Thyroid gland (tissue), 4 donors: ENCODE measurements around the gene PHPT1. TPM values are rescaled to one million over a fixed set of nuclear protein-coding genes. Genes with fewer than 3 reads are reported as not detected.

Source experiments
- DNase-seq, 2 donors: peaks; one replicate each; pipeline ENCODE4 v3.0.0-alpha.2; 2019
- H3K27ac ChIP-seq, 3 donors: fragments of 200-600 bp; sonication (generic); 1 replicate in 2 of 3; 2 replicates in 1 of 3; pipeline ENCODE4 v1.5.1; 2016 to 2019; ENCODE audit warnings: mild to moderate bottlenecking in 1 of 3, moderate library complexity in 1 of 3
- H3K27me3 ChIP-seq: fragments of 200-600 bp; sonication (generic); one replicate; pipeline ENCODE4 v1.5.1; 2019
- H3K36me3 ChIP-seq, 2 donors: fragments of 200-600 bp; sonication (generic); one replicate each; pipeline ENCODE4 v1.5.1; 2016 to 2019
- H3K4me1 ChIP-seq, 2 donors: fragments of 200-600 bp; sonication (generic); one replicate each; pipeline ENCODE4 v1.5.1; 2017 to 2019
- H3K4me3 ChIP-seq, 3 donors: fragments of 200-600 bp; sonication (generic); replicated peaks in 1 of 3; 1 replicate in 2 of 3; 2 replicates in 1 of 3; pipeline ENCODE4 v1.5.1; 2016; ENCODE audit warnings: mild to moderate bottlenecking in 1 of 3
- H3K9me3 ChIP-seq: fragments of 200-600 bp; sonication (generic); one replicate; pipeline ENCODE4 v1.5.1; 2017
- POLR2A ChIP-seq, 2 donors: fragments of 450-650 bp; IDR thresholded peaks; one replicate each; pipeline ENCODE4 v1.6.1; 2017; ENCODE audit warnings: antibody characterized with exemption in 2 of 2, mild to moderate bottlenecking in 2 of 2, moderate library complexity in 1 of 2
- WGBS, 2 donors: methylation state at CpG; one replicate each; pipeline ENCODE4 v1.1.5; 2017; 5-methylcytosine and 5-hydroxymethylcytosine counted together
- intact Hi-C: fragments of 100-400 bp; cut with DNase I; formaldehyde crosslinking; loops from one replicate; pipeline ENCODE4 v1.15.1; 2023
- total RNA-seq, 4 donors: library from RNA; depleted of rRNA; stranded (reverse); fragments of >200 nt; gene quantifications; one replicate each; pipeline ENCODE4 v1.2.3, GENCODE V29; 2016
- TF ChIP-seq, protein P1 (sequence below), 6 experiments: fragments of 200-600 bp in 3 of 6; fragments of 450-650 bp in 3 of 6; sonication (generic) in 3 of 6; IDR thresholded peaks; one replicate each; pipeline ENCODE4 v1.5.1; 2016 to 2019; ENCODE audit warnings: antibody characterized with exemption in 6 of 6, mild to moderate bottlenecking in 2 of 6, inconsistent platforms in 1 of 6, moderate library complexity in 1 of 6

Gene PHPT1
- total RNA-seq, 4 donors from 2014 or later, result 79.4 to 174 (median 115) TPM

DNA sequence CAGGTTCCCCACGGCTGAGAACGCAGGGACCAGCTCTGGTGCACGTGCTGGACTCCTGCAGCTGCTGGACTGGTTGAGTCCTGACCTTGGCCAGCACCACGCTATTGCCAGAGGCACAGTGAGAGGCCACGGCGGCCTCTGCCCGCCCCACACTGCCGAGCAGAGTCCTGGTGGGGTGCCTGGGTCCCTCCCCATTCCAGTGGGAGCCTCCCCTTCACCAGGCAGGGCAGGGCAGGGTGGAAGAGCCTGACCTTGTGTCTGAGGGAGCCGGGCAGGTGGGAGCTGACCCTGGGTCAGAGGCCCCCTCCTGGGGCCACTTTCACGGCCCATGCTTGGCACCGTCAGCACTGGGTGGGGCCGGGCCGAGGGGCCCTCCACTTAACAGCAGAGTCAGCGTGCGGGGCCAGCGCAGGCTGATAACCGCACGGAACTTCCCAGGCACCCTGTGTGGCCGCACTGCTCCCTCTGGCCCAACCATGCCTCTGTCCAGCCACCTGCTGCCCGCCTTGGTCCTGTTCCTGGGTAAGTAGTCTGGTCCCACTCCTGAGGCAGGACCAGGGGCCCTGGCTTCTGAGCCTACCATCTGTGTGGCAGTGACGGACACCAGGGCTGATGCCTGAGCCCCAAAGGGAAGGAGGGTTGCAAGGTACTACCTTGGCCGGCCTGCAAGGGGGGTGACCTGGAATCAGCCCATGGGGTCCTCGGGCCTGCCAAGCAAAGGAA is 2.9 kb downstream of the PHPT1 start, which contains the start of gene MAMDC4:
Gene MAMDC4, plus strand, starts transcription at position 406 of the 723 bp plus-strand sequence. Its CDS starts 71 bp downstream, at position 477.
- Histone ChIP-seq H3K27me3 (no peaks in the 10 kb centered on the region), H3K9me3 (no peaks in the 10 kb centered on the region), H3K4me1 (peaks cover 14 to 17% of the 10 kb centered on the region in 2 donors), H3K4me3 (no peak within 1 kb of the TSS), H3K27ac (no peak within 1 kb of the TSS), H3K36me3 (peaks cover 7 to 10% of the 10 kb centered on the region in 2 donors)
- DNase-seq, result no peak
- intact Hi-C loops, result no loop called here
- WGBS, 2 donors, result 90 to 93% methylated on average over 3 to 5 of the region's 23 CpGs
- TF ChIP-seq POLR2A (IDR thresholded peaks at IDR 0.05), result no peak

DNA sequence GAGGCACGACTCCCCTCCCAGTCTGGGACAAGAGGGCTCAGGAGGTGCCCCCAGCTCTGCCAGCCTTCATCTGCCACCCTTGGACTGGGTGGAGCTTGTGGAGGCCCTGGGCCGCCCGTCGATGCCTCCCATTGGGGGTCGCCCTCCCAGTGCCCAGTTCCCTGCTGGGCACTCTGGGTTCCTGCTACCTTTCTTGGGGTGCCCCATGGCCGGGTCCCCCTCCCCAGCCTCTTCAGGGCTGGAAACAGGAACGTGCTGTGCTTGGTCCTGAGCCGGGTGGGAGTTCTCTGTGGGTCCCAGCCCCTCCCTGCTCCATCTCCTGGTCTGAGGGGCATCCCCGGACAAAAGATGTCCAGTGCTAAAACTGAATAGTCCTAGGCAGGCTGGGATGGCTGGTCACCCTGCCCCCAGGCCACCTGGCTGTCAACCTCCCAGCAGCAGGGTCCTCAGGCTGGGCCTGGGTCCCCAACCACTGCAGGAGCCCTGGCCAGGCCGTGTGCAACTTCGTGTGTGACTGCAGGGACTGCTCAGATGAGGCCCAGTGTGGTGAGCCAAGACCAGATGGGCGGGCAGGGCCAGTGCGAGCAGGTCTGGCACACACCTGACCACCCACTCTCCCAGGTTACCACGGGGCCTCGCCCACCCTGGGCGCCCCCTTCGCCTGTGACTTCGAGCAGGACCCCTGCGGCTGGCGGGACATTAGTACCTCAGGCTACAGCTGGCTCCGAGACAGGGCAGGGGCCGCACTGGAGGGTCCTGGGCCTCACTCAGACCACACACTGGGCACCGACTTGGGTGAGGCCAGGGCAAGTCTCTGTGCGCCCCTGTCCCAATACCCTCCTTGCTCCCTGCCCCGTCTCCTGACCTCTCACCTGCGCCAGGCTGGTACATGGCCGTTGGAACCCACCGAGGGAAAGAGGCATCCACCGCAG is 3.7 kb downstream of the PHPT1 start:
- TF ChIP-seq, protein P1, sequence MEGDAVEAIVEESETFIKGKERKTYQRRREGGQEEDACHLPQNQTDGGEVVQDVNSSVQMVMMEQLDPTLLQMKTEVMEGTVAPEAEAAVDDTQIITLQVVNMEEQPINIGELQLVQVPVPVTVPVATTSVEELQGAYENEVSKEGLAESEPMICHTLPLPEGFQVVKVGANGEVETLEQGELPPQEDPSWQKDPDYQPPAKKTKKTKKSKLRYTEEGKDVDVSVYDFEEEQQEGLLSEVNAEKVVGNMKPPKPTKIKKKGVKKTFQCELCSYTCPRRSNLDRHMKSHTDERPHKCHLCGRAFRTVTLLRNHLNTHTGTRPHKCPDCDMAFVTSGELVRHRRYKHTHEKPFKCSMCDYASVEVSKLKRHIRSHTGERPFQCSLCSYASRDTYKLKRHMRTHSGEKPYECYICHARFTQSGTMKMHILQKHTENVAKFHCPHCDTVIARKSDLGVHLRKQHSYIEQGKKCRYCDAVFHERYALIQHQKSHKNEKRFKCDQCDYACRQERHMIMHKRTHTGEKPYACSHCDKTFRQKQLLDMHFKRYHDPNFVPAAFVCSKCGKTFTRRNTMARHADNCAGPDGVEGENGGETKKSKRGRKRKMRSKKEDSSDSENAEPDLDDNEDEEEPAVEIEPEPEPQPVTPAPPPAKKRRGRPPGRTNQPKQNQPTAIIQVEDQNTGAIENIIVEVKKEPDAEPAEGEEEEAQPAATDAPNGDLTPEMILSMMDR (IDR thresholded peaks at IDR 0.05), result no peak
- TF ChIP-seq POLR2A (IDR thresholded peaks at IDR 0.05), result no peak
- Histone ChIP-seq H3K9me3 (no peaks in the 10 kb centered on the region), H3K4me3 (no peak overlapping the region), H3K27me3 (no peaks in the 10 kb centered on the region), H3K36me3 (peaks cover 7 to 10% of the 10 kb centered on the region in 2 donors), H3K4me1 (peaks cover 9 to 12% of the 10 kb centered on the region in 2 donors), H3K27ac (no peak overlapping the region)
- DNase-seq, result no peak
- intact Hi-C loops, result no loop called here
- WGBS, 2 donors, result 85 to 91% methylated on average over 13 to 17 of the region's 29 CpGs

DNA sequence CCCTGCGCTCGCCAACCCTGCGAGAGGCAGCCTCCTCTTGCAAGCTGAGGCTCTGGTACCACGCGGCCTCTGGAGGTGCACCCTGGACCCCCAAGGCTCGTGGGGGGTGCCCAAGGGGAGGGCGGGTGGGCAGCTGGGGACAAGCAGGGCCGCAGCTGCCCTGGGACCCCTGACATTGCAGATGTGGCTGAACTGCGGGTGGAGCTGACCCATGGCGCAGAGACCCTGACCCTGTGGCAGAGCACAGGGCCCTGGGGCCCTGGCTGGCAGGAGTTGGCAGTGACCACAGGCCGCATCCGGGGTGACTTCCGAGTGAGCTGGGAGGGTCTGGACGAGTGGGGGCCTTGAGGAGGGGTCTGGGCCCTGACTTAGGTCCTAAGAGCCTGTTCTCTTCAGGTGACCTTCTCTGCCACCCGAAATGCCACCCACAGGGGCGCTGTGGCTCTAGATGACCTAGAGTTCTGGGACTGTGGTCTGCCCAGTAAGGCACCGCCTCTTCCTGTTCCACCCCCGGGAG is 4.4 kb downstream of the PHPT1 start:
- H3K4me1 ChIP-seq, result peaks cover 9 to 18% of the 10 kb centered on the region in 2 donors
- no peak for DNase-seq
- H3K36me3 ChIP-seq, result peaks cover 7 to 10% of the 10 kb centered on the region in 2 donors
- TF ChIP-seq POLR2A (IDR thresholded peaks at IDR 0.05), result no peak
- TF ChIP-seq, protein P1 (IDR thresholded peaks at IDR 0.05), result no peak
- H3K27me3 ChIP-seq, result no peaks in the 10 kb centered on the region
- no peak overlapping the region for H3K27ac ChIP-seq
- 89 to 91% methylated on average over 15 to 18 of the region's 18 CpGs for WGBS, 2 donors
- H3K4me3 ChIP-seq, result no peak overlapping the region
- no peaks in the 10 kb centered on the region for H3K9me3 ChIP-seq
- intact Hi-C loops, result no loop called here

DNA sequence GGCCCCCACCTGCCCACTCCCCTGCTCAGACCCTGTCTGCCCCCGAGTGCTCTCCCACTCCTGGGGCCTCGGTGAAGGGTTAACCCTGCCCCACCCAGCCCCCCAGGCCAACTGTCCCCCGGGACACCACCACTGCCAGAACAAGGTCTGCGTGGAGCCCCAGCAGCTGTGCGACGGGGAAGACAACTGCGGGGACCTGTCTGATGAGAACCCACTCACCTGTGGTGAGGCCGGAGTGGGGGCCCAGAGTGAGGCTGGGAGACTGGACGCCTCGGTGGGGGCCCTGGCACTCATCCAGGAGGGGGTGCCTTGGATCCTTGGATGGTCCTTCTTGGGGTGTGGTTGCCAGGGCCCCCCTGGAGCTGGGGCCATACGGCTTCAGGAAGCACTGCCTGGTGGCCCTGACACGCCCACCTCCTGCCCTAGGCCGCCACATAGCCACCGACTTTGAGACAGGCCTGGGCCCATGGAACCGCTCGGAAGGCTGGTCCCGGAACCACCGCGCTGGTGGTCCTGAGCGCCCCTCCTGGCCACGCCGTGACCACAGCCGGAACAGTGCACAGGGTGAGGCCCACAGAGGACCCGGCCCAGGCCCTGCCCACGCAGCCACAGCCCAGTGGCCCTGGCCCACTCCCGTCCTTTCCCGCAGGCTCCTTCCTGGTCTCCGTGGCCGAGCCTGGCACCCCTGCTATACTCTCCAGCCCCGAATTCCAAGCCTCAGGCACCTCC is 5.1 kb downstream of the PHPT1 start:
- WGBS, 2 donors, result 80 to 90% methylated on average over 8 to 18 of the region's 30 CpGs
- DNase-seq, result no peak
- Histone ChIP-seq H3K4me3 (no peak overlapping the region), H3K4me1 (peaks cover 15 to 24% of the 10 kb centered on the region in 2 donors), H3K27me3 (no peaks in the 10 kb centered on the region), H3K9me3 (no peaks in the 10 kb centered on the region), H3K27ac (no peak overlapping the region), H3K36me3 (peaks cover 7 to 10% of the 10 kb centered on the region in 2 donors)
- TF ChIP-seq POLR2A (IDR thresholded peaks at IDR 0.05), result no peak
- TF ChIP-seq, protein P1 (IDR thresholded peaks at IDR 0.05), result no peak
- intact Hi-C loops, result no loop called here
